Keratinocyte (primary cell): Measurements from ENCODE around the gene CSRNP2.

Source experiments
- EZH2 ChIP-seq: IDR thresholded peaks from one replicate; pipeline ENCODE4 v1.6.1; 2012; ENCODE audit warnings: inconsistent platforms, mild to moderate bottlenecking, low read length, moderate library complexity
- TF ChIP-seq, protein P1 (sequence below), 3 experiments: IDR thresholded peaks in 1 of 3; conservative IDR thresholded peaks in 1 of 3; optimal IDR thresholded peaks in 1 of 3; 2 replicates in 2 of 3; 3 replicates in 1 of 3; pipeline versions ENCODE3 to v1.5.1; 2011; ENCODE audit warnings: low read length in 3 of 3, mild to moderate bottlenecking in 3 of 3, moderate library complexity in 2 of 3, control low read depth in 1 of 3, inconsistent platforms in 1 of 3; ENCODE audit not compliant: insufficient read depth in 2 of 3; ENCODE audit errors: extremely low read depth in 1 of 3

GRCh38 chr12:51071663-51072062 is 11.7 kb downstream of the CSRNP2 start:
- TF ChIP-seq, protein P1, sequence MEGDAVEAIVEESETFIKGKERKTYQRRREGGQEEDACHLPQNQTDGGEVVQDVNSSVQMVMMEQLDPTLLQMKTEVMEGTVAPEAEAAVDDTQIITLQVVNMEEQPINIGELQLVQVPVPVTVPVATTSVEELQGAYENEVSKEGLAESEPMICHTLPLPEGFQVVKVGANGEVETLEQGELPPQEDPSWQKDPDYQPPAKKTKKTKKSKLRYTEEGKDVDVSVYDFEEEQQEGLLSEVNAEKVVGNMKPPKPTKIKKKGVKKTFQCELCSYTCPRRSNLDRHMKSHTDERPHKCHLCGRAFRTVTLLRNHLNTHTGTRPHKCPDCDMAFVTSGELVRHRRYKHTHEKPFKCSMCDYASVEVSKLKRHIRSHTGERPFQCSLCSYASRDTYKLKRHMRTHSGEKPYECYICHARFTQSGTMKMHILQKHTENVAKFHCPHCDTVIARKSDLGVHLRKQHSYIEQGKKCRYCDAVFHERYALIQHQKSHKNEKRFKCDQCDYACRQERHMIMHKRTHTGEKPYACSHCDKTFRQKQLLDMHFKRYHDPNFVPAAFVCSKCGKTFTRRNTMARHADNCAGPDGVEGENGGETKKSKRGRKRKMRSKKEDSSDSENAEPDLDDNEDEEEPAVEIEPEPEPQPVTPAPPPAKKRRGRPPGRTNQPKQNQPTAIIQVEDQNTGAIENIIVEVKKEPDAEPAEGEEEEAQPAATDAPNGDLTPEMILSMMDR (optimal IDR thresholded peaks at IDR 0.05 in 1 of 3, IDR thresholded peaks at IDR 0.05 in 1 of 3, conservative IDR thresholded peaks at IDR 0.05 in 1 of 3; ENCODE audit: extremely low read depth in 1 of 3, insufficient read depth in 2 of 3, low read length in 3 of 3): no peak
- TF ChIP-seq EZH2: no peak
